K562 (cell line): Measurements from ENCODE around the gene DUOX2. TPM values are rescaled to one million over a fixed set of nuclear protein-coding genes. Genes with fewer than 3 reads are reported as not detected.

Experiments used
- ATAC-seq: fragments of 200-7000 bp; cut with Tn5 transposase; 3 replicates; pipeline ENCODE4 v1.9.1; 2020; ENCODE audit warnings: moderate library complexity
- BruUV-seq: library from RNA; stranded (reverse); fragments of 400-500 nt; replicated peaks from 2 replicates; lab custom pipeline; 2021; lab: Mats Ljungman, UMichigan
- CTCF ChIA-PET: fragments of 300-600 bp; formaldehyde crosslinking; extraction: SDS; loops from one replicate; lab custom pipeline; 2021; ENCODE audit warnings: low intra/inter-chr PET ratio; lab: Yijun Ruan, JAX
- POLR2A ChIA-PET: fragments of 300-600, 350-650 bp; sonication (Branson Sonifier 250); formaldehyde crosslinking; extraction: SDS; loops from one replicate; lab custom pipeline; 2021; ENCODE audit warnings: antibody characterized with exemption, inconsistent platforms; lab: Yijun Ruan, JAX
- DNase-seq, 4 experiments: peaks; one replicate each; pipeline versions ENCODE4 v3.0.0 to v3.0.0-alpha.2; 2011 to 2018; ENCODE audit warnings: low spot score in 3 of 4, mixed read lengths in 3 of 4; ENCODE audit errors: extremely low read depth in 1 of 4
- FAIRE-seq: peaks from 2 replicates; lab custom pipeline; 2011; peaks lifted over from hg19 to GRCh38; lab: Jason Lieb, UNC
- H2AFZ ChIP-seq: 2 replicates; pipeline ENCODE4 v1.6.0; 2011; ENCODE audit warnings: low read depth, low read length, control low read depth, inconsistent platforms
- H3K27ac ChIP-seq: fragments of 200-600 bp; 3 replicates; pipeline ENCODE4 v1.8.0; 2011; ENCODE audit warnings: low read depth, mild to moderate bottlenecking, control low read depth, inconsistent platforms, low read length, moderate library complexity, mixed read lengths; ENCODE audit errors: extremely low read depth
- H3K27me3 ChIP-seq, 2 experiments: fragments of 300-600 bp in 1 of 2; 2 replicates in 1 of 2; 3 replicates in 1 of 2; pipeline versions ENCODE4 v1.6.0 to v1.8.0; 2011; ENCODE audit warnings: inconsistent platforms in 2 of 2, low read length in 2 of 2, mild to moderate bottlenecking in 1 of 2, mixed read lengths in 1 of 2, moderate library complexity in 1 of 2; ENCODE audit not compliant: control insufficient read depth in 2 of 2, insufficient read depth in 2 of 2
- H3K36me3 ChIP-seq: fragments of 300-600 bp; 3 replicates; pipeline ENCODE4 v1.8.0; 2011; ENCODE audit warnings: mild to moderate bottlenecking, low read length, inconsistent platforms; ENCODE audit not compliant: control insufficient read depth, insufficient read depth
- H3K4me1 ChIP-seq, 2 experiments: fragments of 200-600 bp in 1 of 2; replicated peaks in 1 of 2; 2 replicates in 1 of 2; 3 replicates in 1 of 2; pipeline versions ENCODE4 v1.5.1 to v1.8.0; 2011; ENCODE audit warnings: inconsistent platforms in 2 of 2, low read length in 2 of 2, mild to moderate bottlenecking in 1 of 2, mixed read lengths in 1 of 2, moderate library complexity in 1 of 2; ENCODE audit not compliant: control insufficient read depth in 2 of 2, insufficient read depth in 2 of 2
- H3K4me2 ChIP-seq: 2 replicates; pipeline ENCODE4 v1.6.1; 2011; ENCODE audit warnings: low read length, control low read depth, inconsistent platforms, mixed read lengths; ENCODE audit not compliant: insufficient read depth
- H3K4me3 ChIP-seq: fragments of 200-600 bp; sonication (generic), shearing (Covaris generic); 2 replicates; pipeline ENCODE4 v1.5.1; 2016; ENCODE audit warnings: control low read depth, inconsistent platforms
- H3K79me2 ChIP-seq: fragments of 200-600 bp; 3 replicates; pipeline ENCODE4 v1.8.0; 2011; ENCODE audit warnings: low read length, inconsistent platforms; ENCODE audit not compliant: control insufficient read depth, insufficient read depth
- H3K9ac ChIP-seq, 2 experiments: 2 replicates each; pipeline versions ENCODE4 v1.6.0 to v1.6.1; 2011; ENCODE audit warnings: low read depth in 2 of 2, low read length in 2 of 2, control low read depth in 1 of 2, inconsistent platforms in 1 of 2, mild to moderate bottlenecking in 1 of 2, mixed read lengths in 1 of 2; ENCODE audit not compliant: insufficient read depth in 1 of 2
- H3K9me1 ChIP-seq: one replicate; pipeline ENCODE4 v1.6.0; 2011; ENCODE audit warnings: inconsistent platforms, mild to moderate bottlenecking, low read length, moderate library complexity; ENCODE audit not compliant: control insufficient read depth, insufficient read depth
- H3K9me3 ChIP-seq: replicated peaks from 2 replicates; pipeline ENCODE4 v1.5.1; 2011; ENCODE audit warnings: low read depth, low read length, inconsistent platforms; ENCODE audit not compliant: control insufficient read depth, insufficient read depth
- H4K20me1 ChIP-seq: replicated peaks from 2 replicates; pipeline ENCODE4 v1.6.1; 2011; ENCODE audit warnings: low read length, inconsistent platforms, mixed read lengths; ENCODE audit not compliant: control insufficient read depth, insufficient read depth
- CEBPB ChIP-seq: fragments of 450-650 bp; IDR thresholded peaks from 2 replicates; pipeline ENCODE4 v1.6.1; 2016; ENCODE audit warnings: missing genetic modification characterization, missing compliant biosample characterization
- CTBP1 ChIP-seq: fragments of 450-650 bp; IDR thresholded peaks from 2 replicates; pipeline ENCODE4 v1.6.1; 2016; ENCODE audit warnings: borderline replicate concordance
- FOSL1 ChIP-seq: fragments of 200-800 bp; sonication (Bioruptor generic); conservative IDR thresholded peaks from 2 replicates; pipeline ENCODE4 v1.6.1; 2016; ENCODE audit warnings: missing genetic modification characterization, missing compliant biosample characterization
- TEAD4 ChIP-seq, 2 experiments: sonication (generic) in 1 of 2; formaldehyde crosslinking in 1 of 2; IDR thresholded peaks; 2 replicates each; pipeline versions ENCODE4 v1.6.1 to v1.8.0; 2012 to 2022; ENCODE audit warnings: borderline replicate concordance in 1 of 2, inconsistent platforms in 1 of 2, low read length in 1 of 2, mild to moderate bottlenecking in 1 of 2, missing genetic modification reagents in 1 of 2
- ZNF780A ChIP-seq: fragments of 250-450 bp; sonication (Bioruptor Pico); IDR thresholded peaks from 2 replicates; pipeline ENCODE4 v1.5.0; 2021; ENCODE audit warnings: mild to moderate bottlenecking
- WGBS: fragments of 100-300 bp; shearing (Covaris generic); methylation state at CpG from one replicate; pipeline ENCODE4 v1.1.6; 2016; ENCODE audit warnings: low coverage, mixed read lengths; ENCODE audit not compliant: insufficient coverage; ENCODE audit errors: missing lambda C conversion rate; 5-methylcytosine and 5-hydroxymethylcytosine counted together
- in situ Hi-C: fragments of 300-500 bp; cut with MboI; formaldehyde crosslinking; loops from 4 replicates; pipeline ENCODE4 v1.15.0; 2018; ENCODE audit warnings: inconsistent platforms, mixed read lengths
- intact Hi-C: fragments of 100-400 bp; cut with micrococcal nuclease; formaldehyde crosslinking; loops from 2 replicates; pipeline ENCODE4 v1.14.2; 2022
- polyA plus RNA-seq, 8 experiments: library from polyadenylated mRNA; depleted of rRNA in 4 of 8; stranded (reverse) in 5 of 8; unstranded in 3 of 8; fragments of >200 nt; fragmentation: Nextera tagmentation in 2 of 8; fragmentation: Illumina TruSeq in 1 of 8; extraction: Ambion mirVana in 2 of 8; extraction: Trizol in 1 of 8; gene quantifications; 2 replicates each; pipeline versions ENCODE4 v1.2.1 to v1.2.3, GENCODE V29; 2011 to 2014; ENCODE audit warnings: inconsistent platforms in 1 of 8, missing spikeins in 1 of 8
- total RNA-seq, 7 experiments: library from RNA; depleted of rRNA in 6 of 7; stranded (reverse); fragments of >200 nt in 6 of 7; fragmentation: Illumina TruSeq in 2 of 7; extraction: Trizol in 2 of 7; gene quantifications; 2 replicates each; pipeline versions ENCODE4 v1.2.1 to v1.2.3, GENCODE V29; 2011 to 2021; ENCODE audit warnings: low replicate concordance in 1 of 7

The DUOX2 gene
- total and polyA plus RNA-seq, 9 of the 15 experiments (the other 6 are each of a cell fraction or from before 2014, with no cell fraction given), result 0.01 to 0.03 (median 0.02) TPM; not detected in 6

- Histone ChIP-seq H4K20me1 (no peaks in the 10 kb centered on the region), H3K4me1 (peaks cover 18 to 29% of the 10 kb centered on the region in 2 experiments), H3K9me1 (no peaks in the 10 kb centered on the region), H2AFZ (no peak overlapping the region), H3K36me3 (no peaks in the 10 kb centered on the region), H3K9ac (no peak overlapping the region), H3K27me3 (no peaks in the 10 kb centered on the region), H3K9me3 (no peaks in the 10 kb centered on the region), H3K79me2 (no peaks in the 10 kb centered on the region), H3K4me2 (no peak overlapping the region), H3K27ac (no peak overlapping the region), H3K4me3 (no peak overlapping the region)
- TF ChIP-seq CEBPB (tag) (peak; percentile 52), ZNF780A (no peak)
- in situ Hi-C loops (no loop called here), intact Hi-C loops (no loop called here)
- FAIRE-seq, result no peak
- DNase-seq, result no peak
- POLR2A ChIA-PET, result no interaction called here
- 46% methylated on average over 4 of the region's 4 CpGs for WGBS
- BruUV-seq, result no TSS peak
- CTCF ChIA-PET, result no interaction called here
- ATAC-seq, result no peak
Observed at GRCh38 chr15:45093013-45093412, 21.0 kb downstream of the DUOX2 start.

GRCh38 chr15:45091576-45091975 lies 22.4 kb downstream of the DUOX2 start:
- BruUV-seq, result no TSS peak
- H3K27me3 ChIP-seq, result no peaks in the 10 kb centered on the region
- POLR2A ChIA-PET, result interaction anchor here (0.7 kb wide), 1 partner anchor 123 kb away, joined by 3 read pairs; no protein-coding TSS in a partner anchor
- H3K36me3 ChIP-seq, result no peaks in the 10 kb centered on the region
- no peak overlapping the region for H3K4me2 ChIP-seq
- no peak overlapping the region for H3K9ac ChIP-seq
- TF ChIP-seq TEAD4 (IDR thresholded peaks at IDR 0.05; ENCODE audit: low read length) (no peak), TEAD4 (CRISPR knock-in tag; IDR thresholded peaks at IDR 0.05; ENCODE audit: borderline replicate concordance) (no peak), FOSL1 (tag) (0 out of 2 replicates have a peak, but pooled peaks have one; percentile 3), CTBP1 (0 out of 2 replicates have a peak, but pooled peaks have one; percentile 3)
- TF ChIP-seq, all 486 proteins: peak for 2
- Histone ChIP-seq H2AFZ (peak overlapping the region; percentile 58; the same call in 1 of the 2 replicates), H4K20me1 (no peaks in the 10 kb centered on the region), H3K9me1 (no peaks in the 10 kb centered on the region), H3K27ac (no peak overlapping the region), H3K4me3 (no peak overlapping the region), H3K79me2 (no peaks in the 10 kb centered on the region), H3K9me3 (no peaks in the 10 kb centered on the region), H3K4me1 (peaks cover 18 to 29% of the 10 kb centered on the region in 2 experiments)
- CTCF ChIA-PET, result interaction anchor here (0.8 kb wide), 1 partner anchor 340 kb away, joined by 3 read pairs; no protein-coding TSS in a partner anchor
- DNase-seq, result no peak
- ATAC-seq, result peak; percentile 22; the same call in 1 of the 3 replicates
- intact Hi-C loops, result no loop called here
- in situ Hi-C loops, result no loop called here
- FAIRE-seq, result no peak
- 37% methylated on average over 2 of the region's 2 CpGs for WGBS
